ENCODE measurements around the gene KLK1.

- TF ChIP-seq POLR2AphosphoS5 (IDR thresholded peaks at IDR 0.05; ENCODE audit: low read depth, low read length) (no peak), POLR2A (IDR thresholded peaks at IDR 0.05; ENCODE audit: low read depth, low read length) (no peak), SPI1 (IDR thresholded peaks at IDR 0.05; ENCODE audit: low read depth, low read length) (no peak), TAF1 (IDR thresholded peaks at IDR 0.05; ENCODE audit: low read depth, low read length) (no peak)
These were observed 36.3 kb upstream of the KLK1 start for GRCh38 chr19:50859849-50860248.
